ENCODE data around the gene ERICH6B. TPM values are rescaled to one million over a fixed set of nuclear protein-coding genes. Genes with fewer than 3 reads are reported as not detected.

The ERICH6B gene
- total RNA-seq, 1 donor from 2014 or later: not detected

DNA sequence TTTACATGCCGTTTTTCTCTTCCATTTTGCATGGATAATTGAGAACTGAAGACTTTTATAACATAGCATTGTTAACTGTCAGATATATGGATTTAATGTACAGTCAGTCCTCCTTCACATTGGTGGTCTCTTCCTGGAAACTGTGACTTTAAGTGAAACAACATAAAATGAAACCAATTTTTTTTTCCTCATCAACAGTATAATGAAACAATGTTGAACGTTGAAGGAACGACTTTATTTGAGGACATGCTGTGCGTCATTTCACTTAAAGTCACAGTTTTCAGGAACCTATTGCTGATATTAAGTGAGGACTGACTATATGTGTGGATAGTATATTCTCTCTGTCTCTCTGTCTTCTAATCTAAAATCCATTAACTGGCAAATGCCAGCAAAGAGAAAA lies 96.0 kb downstream of the ERICH6B start:
- DNase-seq (ENCODE audit: low read depth): no peak
- no peak overlapping the region for H3K9ac ChIP-seq (ENCODE audit: low read length)
- no peak overlapping the region for H2AFZ ChIP-seq (ENCODE audit: low read depth, low read length)
- no peak overlapping the region for H3K27ac ChIP-seq (ENCODE audit: low read depth, low read length)
- Mint-ChIP-seq H3K27ac (ENCODE audit: unreplicated experiment) (no peak overlapping the region), H3K4me1 (ENCODE audit: low read depth, unreplicated experiment) (peaks cover 28% of the 10 kb centered on the region), H3K4me3 (ENCODE audit: unreplicated experiment) (no peak overlapping the region), H3K27me3 (ENCODE audit: low read depth, unreplicated experiment) (no peaks in the 10 kb centered on the region), H3K9me3 (ENCODE audit: unreplicated experiment) (no peaks in the 10 kb centered on the region), H3K36me3 (ENCODE audit: low read depth, unreplicated experiment) (peaks cover 12% of the 10 kb centered on the region)
- peaks cover 46% of the 10 kb centered on the region for H3K36me3 ChIP-seq (ENCODE audit: insufficient read depth, low read length)
- H4K20me1 ChIP-seq (ENCODE audit: insufficient read depth, low read length): peaks cover 36% of the 10 kb centered on the region
- H3K4me2 ChIP-seq (ENCODE audit: low read length): no peak overlapping the region
- no peaks in the 10 kb centered on the region for H3K27me3 ChIP-seq (ENCODE audit: insufficient read depth, low read length)
- TF ChIP-seq EZH2 (IDR thresholded peaks at IDR 0.05; ENCODE audit: insufficient read depth, low read length): no peak
- TF ChIP-seq, protein P1, sequence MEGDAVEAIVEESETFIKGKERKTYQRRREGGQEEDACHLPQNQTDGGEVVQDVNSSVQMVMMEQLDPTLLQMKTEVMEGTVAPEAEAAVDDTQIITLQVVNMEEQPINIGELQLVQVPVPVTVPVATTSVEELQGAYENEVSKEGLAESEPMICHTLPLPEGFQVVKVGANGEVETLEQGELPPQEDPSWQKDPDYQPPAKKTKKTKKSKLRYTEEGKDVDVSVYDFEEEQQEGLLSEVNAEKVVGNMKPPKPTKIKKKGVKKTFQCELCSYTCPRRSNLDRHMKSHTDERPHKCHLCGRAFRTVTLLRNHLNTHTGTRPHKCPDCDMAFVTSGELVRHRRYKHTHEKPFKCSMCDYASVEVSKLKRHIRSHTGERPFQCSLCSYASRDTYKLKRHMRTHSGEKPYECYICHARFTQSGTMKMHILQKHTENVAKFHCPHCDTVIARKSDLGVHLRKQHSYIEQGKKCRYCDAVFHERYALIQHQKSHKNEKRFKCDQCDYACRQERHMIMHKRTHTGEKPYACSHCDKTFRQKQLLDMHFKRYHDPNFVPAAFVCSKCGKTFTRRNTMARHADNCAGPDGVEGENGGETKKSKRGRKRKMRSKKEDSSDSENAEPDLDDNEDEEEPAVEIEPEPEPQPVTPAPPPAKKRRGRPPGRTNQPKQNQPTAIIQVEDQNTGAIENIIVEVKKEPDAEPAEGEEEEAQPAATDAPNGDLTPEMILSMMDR (IDR thresholded peaks at IDR 0.05; ENCODE audit: insufficient read depth, low read depth, low read length): no peak
- no peaks in the 10 kb centered on the region for H3K9me3 ChIP-seq (ENCODE audit: insufficient read depth, low read depth, low read length)
- H3K79me2 ChIP-seq (ENCODE audit: insufficient read depth, low read length): peaks cover 7% of the 10 kb centered on the region
- no peak for FAIRE-seq
- no peaks in the 10 kb centered on the region for H3K4me1 ChIP-seq (ENCODE audit: insufficient read depth, low read length)
- no peak overlapping the region for H3K4me3 ChIP-seq (ENCODE audit: insufficient read depth, low read depth, low read length)

DNA sequence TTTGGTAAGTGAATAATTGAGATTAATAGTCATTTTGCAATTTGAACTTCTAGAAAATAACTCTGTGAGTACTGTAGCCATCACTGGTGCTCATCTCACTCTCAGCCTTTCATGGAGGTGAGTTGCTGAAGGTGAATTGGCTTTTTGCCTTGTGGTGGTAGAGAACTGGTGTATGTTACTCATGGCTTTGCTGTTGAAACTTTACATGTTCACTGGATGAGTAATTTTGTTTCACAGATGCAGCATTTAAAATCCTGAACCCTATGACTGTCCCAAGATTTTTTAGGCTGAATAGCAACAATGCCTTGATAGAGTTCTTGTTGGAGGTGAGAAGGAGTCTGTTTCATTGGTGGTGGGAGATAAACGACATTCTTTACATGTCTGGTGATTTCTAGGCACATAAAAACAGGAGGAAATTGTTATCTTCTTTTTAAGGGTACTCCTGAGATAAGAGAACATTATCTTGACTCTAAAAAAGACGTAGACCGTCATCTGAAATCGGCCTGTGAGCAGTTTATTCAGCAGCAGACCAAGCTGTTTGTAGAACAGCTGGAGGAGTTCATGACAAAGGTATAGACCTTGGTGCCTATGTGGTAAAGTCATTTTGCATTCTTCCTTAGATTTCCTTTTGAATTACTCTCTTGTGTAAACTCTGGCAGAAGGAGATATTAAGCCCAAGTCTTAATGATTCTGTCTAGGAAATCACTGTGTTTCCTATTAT lies 96.9 kb downstream of the ERICH6B start:
- Mint-ChIP-seq H3K27ac (ENCODE audit: unreplicated experiment) (peak overlapping the region; percentile 19), H3K4me3 (ENCODE audit: unreplicated experiment) (no peak overlapping the region), H3K27me3 (ENCODE audit: low read depth, unreplicated experiment) (no peaks in the 10 kb centered on the region), H3K9me3 (ENCODE audit: unreplicated experiment) (no peaks in the 10 kb centered on the region), H3K36me3 (ENCODE audit: low read depth, unreplicated experiment) (peaks cover 9% of the 10 kb centered on the region), H3K4me1 (ENCODE audit: low read depth, unreplicated experiment) (peaks cover 27% of the 10 kb centered on the region)
- Histone ChIP-seq H3K9ac (ENCODE audit: low read length) (no peak overlapping the region), H3K27me3 (ENCODE audit: insufficient read depth, low read length) (no peaks in the 10 kb centered on the region), H3K4me2 (ENCODE audit: low read length) (no peak overlapping the region), H3K4me1 (ENCODE audit: insufficient read depth, low read length) (no peaks in the 10 kb centered on the region), H3K4me3 (ENCODE audit: insufficient read depth, low read depth, low read length) (no peak overlapping the region), H2AFZ (ENCODE audit: low read depth, low read length) (no peak overlapping the region), H3K36me3 (ENCODE audit: insufficient read depth, low read length) (peaks cover 46% of the 10 kb centered on the region), H3K27ac (ENCODE audit: low read depth, low read length) (no peak overlapping the region), H3K79me2 (ENCODE audit: insufficient read depth, low read length) (peaks cover 3% of the 10 kb centered on the region), H3K9me3 (ENCODE audit: insufficient read depth, low read depth, low read length) (no peaks in the 10 kb centered on the region), H4K20me1 (ENCODE audit: insufficient read depth, low read length) (peaks cover 30% of the 10 kb centered on the region)
- DNase-seq (ENCODE audit: low read depth) (peak; percentile 69), FAIRE-seq (peak; percentile 84)
- TF ChIP-seq, protein P1 (IDR thresholded peaks at IDR 0.05; ENCODE audit: insufficient read depth, low read depth, low read length): no peak
- no peak for TF ChIP-seq EZH2 (IDR thresholded peaks at IDR 0.05; ENCODE audit: insufficient read depth, low read length)

DNA sequence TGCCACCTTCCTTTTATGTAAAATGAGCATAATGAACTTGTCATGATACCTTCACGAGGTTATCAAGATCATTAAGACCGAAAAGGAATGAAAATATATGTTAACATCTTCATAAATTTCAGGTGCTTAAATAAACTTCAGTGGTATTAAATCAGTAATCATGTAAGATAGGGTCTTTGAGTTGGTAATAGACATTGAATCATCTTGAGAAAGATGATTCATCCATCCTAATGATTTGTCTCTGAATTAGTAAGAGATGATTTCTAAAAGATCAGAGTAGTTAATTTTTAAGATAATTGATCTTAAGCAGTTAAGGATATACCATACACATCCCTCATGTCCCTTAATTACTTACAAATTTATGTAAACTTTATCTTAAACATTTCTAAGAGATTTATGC lies 98.8 kb downstream of the ERICH6B start:
- peaks cover 23% of the 10 kb centered on the region for H4K20me1 ChIP-seq (ENCODE audit: insufficient read depth, low read length)
- no peaks in the 10 kb centered on the region for H3K27me3 ChIP-seq (ENCODE audit: insufficient read depth, low read length)
- Mint-ChIP-seq H3K4me3 (ENCODE audit: unreplicated experiment) (no peak overlapping the region), H3K27ac (ENCODE audit: unreplicated experiment) (no peak overlapping the region), H3K9me3 (ENCODE audit: unreplicated experiment) (no peaks in the 10 kb centered on the region), H3K4me1 (ENCODE audit: low read depth, unreplicated experiment) (peaks cover 27% of the 10 kb centered on the region), H3K36me3 (ENCODE audit: low read depth, unreplicated experiment) (peaks cover 7% of the 10 kb centered on the region), H3K27me3 (ENCODE audit: low read depth, unreplicated experiment) (no peaks in the 10 kb centered on the region)
- H3K27ac ChIP-seq (ENCODE audit: low read depth, low read length): no peak overlapping the region
- peaks cover 3% of the 10 kb centered on the region for H3K79me2 ChIP-seq (ENCODE audit: insufficient read depth, low read length)
- TF ChIP-seq EZH2 (IDR thresholded peaks at IDR 0.05; ENCODE audit: insufficient read depth, low read length): no peak
- TF ChIP-seq, protein P1 (IDR thresholded peaks at IDR 0.05; ENCODE audit: insufficient read depth, low read depth, low read length): no peak
- no peak overlapping the region for H2AFZ ChIP-seq (ENCODE audit: low read depth, low read length)
- no peaks in the 10 kb centered on the region for H3K9me3 ChIP-seq (ENCODE audit: insufficient read depth, low read depth, low read length)
- H3K4me1 ChIP-seq (ENCODE audit: insufficient read depth, low read length): no peaks in the 10 kb centered on the region
- H3K4me2 ChIP-seq (ENCODE audit: low read length): no peak overlapping the region
- H3K9ac ChIP-seq (ENCODE audit: low read length): no peak overlapping the region
- H3K4me3 ChIP-seq (ENCODE audit: insufficient read depth, low read depth, low read length): no peak overlapping the region
- H3K36me3 ChIP-seq (ENCODE audit: insufficient read depth, low read length): peaks cover 60% of the 10 kb centered on the region
- no peak for DNase-seq (ENCODE audit: low read depth)
- FAIRE-seq: no peak
